ENCODE measurements around the gene DNAJC5.
A peak's percentile ranks its signal among the peaks of the same experiment; 100 is the strongest.
"Not testable (repeated sequence)": the region's sequence is repeated elsewhere in the genome, so short reads cannot be mapped to it uniquely, and the experiment has no call there.

The DNAJC5 gene

DNA sequence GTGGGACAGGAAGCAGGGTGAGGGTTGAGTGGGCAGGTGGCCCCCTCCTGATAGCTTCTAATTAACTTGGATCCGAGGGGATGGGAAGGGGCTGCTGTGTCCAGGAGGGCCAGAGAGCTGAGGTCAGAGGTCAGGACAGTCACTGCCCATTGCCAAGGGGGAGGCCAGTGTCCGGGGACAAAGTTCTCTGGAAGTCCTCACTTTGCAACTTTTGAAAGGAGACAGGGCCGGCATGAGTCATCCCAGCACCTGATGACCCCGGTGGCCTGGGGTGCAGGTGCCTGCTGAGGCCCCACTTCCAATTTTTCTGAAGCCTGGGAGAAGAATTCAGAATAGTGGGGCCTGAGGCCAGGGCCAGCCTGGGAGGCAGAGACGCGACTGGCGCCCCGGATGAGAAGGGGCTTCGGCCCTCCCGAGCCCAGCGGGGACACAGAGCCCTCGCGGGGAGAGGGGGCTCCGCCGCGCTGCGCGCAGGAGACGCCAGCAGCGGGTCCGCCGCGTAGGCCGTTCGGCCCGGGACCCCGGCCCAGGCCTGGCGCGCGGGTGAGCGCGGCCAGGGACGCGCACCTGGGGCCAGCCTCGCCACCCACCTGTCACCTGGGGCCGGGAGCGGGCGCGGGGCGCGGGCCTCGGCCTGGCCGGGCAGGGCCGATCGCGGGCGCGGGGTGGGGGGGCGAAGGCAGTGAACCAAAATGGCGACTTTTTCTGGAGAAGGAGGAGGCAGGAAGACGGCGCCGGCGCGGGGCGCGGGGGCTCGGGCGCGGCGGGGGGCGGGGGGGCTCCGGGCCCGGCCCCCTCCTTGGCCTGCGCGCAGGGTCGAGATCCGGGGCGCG is 74.2 kb downstream of the DNAJC5 start:
- peak; percentile 56 for DNase-seq (ENCODE audit: low spot score)

- peak; percentile 97 for DNase-seq (ENCODE audit: low spot score)
These were observed 75.2 kb downstream of the DNAJC5 start, which contains the start of gene ZNF512B for GRCh38 chr20:63969838-63970713. ZNF512B (minus strand) TSS chr20:63969930; CDS start chr20:63967950, 1,980 bp downstream.

- no peak for DNase-seq (ENCODE audit: low spot score)
These were observed 75.9 kb downstream of the DNAJC5 start for GRCh38 chr20:63970714-63971431.

- DNase-seq (ENCODE audit: low spot score), result not testable (repeated sequence)
These were observed 77.0 kb downstream of the DNAJC5 start for GRCh38 chr20:63971960-63972311.

GRCh38 chr20:63972312-63973159 is 77.6 kb downstream of the DNAJC5 start:
- DNase-seq (ENCODE audit: low spot score), result no peak

GRCh38 chr20:63973160-63973479 is 78.2 kb downstream of the DNAJC5 start:
- no peak for DNase-seq (ENCODE audit: low spot score)

GRCh38 chr20:63973636-63974401 is 78.9 kb downstream of the DNAJC5 start:
- peak; percentile 96 for DNase-seq (ENCODE audit: low spot score)

- DNase-seq (ENCODE audit: low spot score), result no peak
These were observed 79.7 kb downstream of the DNAJC5 start for GRCh38 chr20:63974402-63975200.

- DNase-seq (ENCODE audit: low spot score), result not testable (repeated sequence)
These were observed 81.6 kb downstream of the DNAJC5 start for GRCh38 chr20:63976511-63976910.

DNA sequence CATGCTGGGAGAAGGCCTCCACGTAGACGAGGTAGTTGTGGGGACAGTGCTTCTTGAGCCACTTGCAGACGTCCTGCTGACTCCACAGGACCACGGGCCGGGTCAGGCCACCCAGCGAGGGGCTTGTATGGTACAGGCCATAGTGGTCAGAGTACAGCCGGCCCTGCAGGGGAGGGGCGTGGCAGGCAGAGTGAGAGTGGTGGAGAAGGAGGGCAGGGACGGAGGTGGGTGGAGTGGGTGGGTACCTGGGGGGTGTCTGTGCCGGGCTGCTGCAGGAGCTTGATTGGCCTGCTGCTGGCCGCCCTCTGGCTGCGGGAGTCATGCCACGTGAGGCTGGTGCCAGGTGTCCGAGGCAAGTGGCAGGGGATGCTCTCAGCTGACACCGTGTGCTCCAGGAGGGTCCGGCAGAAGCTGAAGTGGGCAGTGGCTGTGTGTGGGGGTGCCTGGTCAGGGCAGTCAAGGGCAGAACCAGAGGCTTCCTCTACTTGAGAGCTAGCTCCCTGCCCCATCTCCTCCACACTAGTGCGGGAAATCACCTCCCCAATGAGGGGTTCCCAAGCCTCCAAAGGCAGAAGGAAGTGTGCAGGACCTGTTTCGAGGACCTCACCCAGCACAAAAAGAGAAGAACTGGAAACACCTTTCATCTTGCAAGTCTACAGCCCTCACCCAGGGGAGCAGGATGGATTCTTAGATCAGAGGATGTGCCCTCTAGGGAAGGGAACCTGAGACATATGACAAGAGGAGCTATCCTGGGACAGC is 82.2 kb downstream of the DNAJC5 start:
- DNase-seq (ENCODE audit: low spot score), result no peak

DNA sequence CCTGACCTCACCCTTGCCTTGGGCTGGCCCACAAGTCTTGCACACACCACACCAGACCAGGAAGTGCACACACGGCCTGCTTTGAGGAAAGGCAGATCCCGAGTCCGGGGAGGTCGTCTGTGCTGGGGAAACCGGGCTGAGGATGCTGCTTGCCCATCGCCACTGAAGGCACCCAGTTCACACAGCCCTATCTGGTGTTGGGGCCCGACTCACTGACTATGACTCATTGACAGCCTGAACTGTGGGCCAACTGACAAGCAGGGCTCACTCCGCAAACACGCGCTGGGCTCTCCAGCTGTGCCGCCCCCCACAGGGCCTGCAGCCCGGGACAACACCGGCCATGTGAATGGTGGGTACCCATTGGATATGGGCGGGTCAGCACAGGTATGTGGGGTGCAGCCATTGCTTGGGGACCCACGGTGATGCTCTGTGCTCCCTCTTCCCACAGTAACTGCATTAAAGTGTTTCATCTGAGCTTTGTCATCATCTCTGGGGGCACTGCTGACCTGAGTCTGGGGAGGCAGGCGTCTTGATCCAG is 82.9 kb downstream of the DNAJC5 start:
- peak; percentile 31 for DNase-seq (ENCODE audit: low spot score)

- peak; percentile 56 for DNase-seq (ENCODE audit: low spot score)
These were observed 83.6 kb downstream of the DNAJC5 start for GRCh38 chr20:63978319-63979228.

DNA sequence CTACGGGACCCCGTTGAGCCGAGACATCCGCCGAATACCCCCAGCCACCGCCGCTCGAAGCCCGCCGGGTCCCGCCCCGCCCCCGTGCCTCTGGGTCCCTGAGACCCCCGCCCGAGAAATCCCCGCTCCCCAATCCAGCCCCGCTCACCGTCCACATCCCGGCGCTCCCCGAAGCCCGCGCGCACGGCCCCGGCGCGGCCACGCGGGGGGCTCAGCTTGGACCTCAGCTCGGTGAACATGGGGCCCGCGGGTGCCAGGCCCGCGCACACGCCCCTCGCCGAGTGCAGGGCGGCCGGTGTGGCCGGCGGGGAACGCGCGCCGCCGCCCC is 84.3 kb downstream of the DNAJC5 start:
- no peak for DNase-seq (ENCODE audit: low spot score)

DNA sequence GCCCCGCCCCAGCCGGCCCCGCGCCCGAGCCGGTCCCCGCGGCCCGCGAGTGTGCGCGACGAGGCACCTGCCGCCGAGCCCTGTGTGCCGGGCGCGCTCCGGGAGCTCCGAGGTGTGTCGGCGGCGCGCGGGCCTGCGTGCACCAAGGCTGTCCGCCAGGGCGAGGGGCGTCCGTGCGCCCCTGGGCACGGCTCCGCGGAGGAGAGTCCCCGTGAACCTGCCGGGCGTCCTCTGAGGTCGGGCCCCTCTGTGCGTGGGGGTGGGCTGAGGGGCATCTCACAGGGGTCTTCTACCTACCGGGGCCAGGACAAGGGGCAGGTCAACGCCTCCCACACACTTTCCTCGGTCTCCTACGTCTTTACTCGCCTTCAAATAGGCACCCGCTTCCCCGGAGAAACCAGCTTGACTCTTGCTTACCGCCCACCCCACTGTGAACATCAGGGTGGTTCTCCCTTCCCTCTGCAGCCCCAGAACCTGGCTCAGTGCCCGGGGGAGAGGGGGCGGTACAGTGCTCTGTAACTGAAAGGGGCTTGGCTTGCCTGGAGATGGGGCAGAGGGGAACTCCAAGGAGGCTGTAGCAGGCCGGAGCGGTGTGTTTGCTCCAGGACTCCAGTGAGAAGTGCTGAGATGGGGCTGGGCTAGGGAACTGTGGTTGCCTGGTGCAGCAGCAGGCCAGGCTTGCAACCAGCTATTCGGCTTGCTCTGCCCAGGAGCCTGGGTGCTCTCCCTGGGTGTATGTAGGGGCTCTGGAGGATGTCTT is 84.8 kb downstream of the DNAJC5 start, which contains the start of gene SAMD10:
SAMD10 (minus strand) TSS at position 86 of the 760 bp plus-strand sequence. CDS start 175 bp downstream, outside the sequence.
- peak; percentile 53 for DNase-seq (ENCODE audit: low spot score)

DNA sequence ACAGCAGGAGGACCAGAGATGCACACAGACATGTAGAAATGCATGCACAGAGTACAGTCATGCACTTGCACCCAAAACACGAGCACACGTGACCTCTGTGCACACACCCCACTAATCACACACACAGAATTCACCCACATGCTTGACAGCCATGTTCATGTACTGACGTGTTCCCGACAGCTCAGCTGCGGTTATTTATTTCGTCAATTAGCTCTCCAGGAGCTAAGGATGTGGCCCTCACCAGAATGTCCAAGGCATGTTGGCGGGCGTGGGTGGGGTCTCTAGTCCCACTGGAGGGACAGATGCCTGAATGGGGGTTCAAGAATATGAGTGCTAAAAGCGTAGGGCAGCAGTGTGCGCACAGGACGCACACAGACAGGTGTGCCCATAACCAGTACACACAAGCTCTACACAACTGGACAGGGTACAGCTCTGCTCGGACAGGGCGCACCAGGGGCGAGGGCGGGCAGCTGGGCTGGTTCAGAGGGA is 85.4 kb downstream of the DNAJC5 start:
- no peak for DNase-seq (ENCODE audit: low spot score)

DNA sequence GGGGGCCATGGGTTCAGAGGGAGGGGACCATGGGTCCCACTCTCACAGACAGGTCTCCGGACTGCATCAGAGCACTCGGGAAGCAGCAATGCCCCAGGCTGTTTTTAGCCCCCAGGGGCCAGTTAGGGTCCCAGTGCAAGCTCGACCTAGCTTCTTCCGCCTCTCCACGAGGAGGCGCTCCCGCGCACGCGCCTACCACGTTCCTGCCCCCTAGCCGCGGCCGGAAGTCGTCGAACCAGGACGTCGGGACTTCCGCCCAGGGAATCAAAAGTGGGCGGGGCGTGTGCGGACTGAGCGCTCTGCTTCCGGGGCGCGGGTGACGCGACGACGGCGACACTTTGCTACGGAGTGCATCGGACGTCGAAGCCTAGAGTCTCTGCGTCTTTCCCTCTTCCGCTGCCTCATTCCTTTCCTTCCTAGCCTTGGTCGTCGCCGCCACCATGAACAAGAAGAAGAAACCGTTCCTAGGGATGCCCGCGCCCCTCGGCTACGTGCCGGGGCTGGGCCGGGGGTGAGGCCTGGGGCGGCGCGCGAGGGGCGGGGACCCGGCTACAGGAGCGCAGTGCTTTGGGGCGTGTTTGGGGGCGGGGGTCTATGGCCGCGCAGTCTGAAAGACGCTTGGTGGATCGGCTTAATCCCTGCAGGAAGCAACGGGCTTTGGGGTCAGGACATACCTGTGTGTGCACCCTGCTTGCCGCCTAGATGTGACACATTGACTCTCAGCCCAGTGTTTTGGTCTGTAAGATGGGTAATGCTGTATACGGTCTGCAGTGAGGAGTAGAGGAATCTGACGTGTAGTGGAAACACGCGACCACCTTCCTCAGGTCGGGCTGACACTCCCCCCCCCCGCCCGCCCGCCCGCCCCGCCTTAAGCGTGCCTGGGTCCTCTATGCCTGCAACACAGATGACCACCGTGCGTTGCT is 86.1 kb downstream of the DNAJC5 start, which contains the start of gene PRPF6:
PRPF6 (plus strand) TSS at position 327 of the 923 bp plus-strand sequence; CDS start at position 441, 114 bp downstream.
- DNase-seq (ENCODE audit: low spot score), result peak; percentile 99

Measured in GM03348 (cell line).